Omental fat pad (tissue), 4 donors: ENCODE data around the gene LIG1. TPM values are rescaled to one million over a fixed set of nuclear protein-coding genes. Genes with fewer than 3 reads are reported as not detected.
"Not testable (repeated sequence)": the region's sequence is repeated elsewhere in the genome, so short reads cannot be mapped to it uniquely, and the experiment has no call there.

Source experiments
- ATAC-seq: fragments of 150-250 bp; one replicate; pipeline ENCODE4 v1.9.1; 2016; ENCODE audit warnings: mild to moderate bottlenecking, moderate library complexity; ENCODE audit not compliant: low FRiP score
- DNase-seq: peaks from one replicate; pipeline ENCODE4 v3.0.0-alpha.2; 2019; ENCODE audit warnings: low spot score
- total RNA-seq, 4 donors: library from RNA; depleted of rRNA; stranded (reverse); fragments of >200 nt; gene quantifications; one replicate each; pipeline ENCODE4 v1.1.0, GENCODE V29; 2016
- TF ChIP-seq, protein P1 (sequence below), 3 donors: fragments of 450-650 bp; IDR thresholded peaks; one replicate each; pipeline ENCODE4 v1.5.1; 2016 to 2017; ENCODE audit warnings: antibody characterized with exemption in 3 of 3, mild to moderate bottlenecking in 3 of 3, moderate library complexity in 2 of 3

LIG1 gene
- total RNA-seq, 4 donors from 2014 or later = 6.1 to 10.9 (median 7.3) TPM

DNA sequence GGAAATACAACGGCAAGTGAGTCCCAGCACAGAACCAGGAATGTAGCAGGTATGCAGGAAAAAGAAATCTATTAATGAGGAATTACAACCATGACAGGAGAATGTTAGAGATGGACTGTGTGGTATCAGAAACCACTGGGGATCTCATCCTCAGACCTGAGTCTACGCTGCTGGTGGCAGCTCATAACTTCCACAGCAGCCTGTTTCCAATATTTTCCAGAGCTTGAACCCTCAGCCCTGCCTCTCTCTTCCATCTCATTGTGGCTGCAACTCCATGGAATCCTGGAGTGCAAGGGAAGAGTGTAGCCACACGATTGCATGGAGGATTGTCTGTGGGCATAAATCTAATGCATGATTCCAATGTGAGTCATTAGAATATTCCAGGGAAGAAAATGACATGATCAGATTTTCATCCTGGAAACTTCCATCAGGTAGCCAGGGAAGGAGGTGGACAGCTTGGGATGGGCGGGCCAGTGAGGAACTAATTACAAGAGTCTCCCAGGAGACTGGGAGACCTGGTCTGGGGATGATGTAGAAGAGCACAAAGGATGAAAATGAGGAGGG is 74.5 kb downstream of the LIG1 start:
- no peak for DNase-seq
- ATAC-seq = no peak
- TF ChIP-seq, protein P1, sequence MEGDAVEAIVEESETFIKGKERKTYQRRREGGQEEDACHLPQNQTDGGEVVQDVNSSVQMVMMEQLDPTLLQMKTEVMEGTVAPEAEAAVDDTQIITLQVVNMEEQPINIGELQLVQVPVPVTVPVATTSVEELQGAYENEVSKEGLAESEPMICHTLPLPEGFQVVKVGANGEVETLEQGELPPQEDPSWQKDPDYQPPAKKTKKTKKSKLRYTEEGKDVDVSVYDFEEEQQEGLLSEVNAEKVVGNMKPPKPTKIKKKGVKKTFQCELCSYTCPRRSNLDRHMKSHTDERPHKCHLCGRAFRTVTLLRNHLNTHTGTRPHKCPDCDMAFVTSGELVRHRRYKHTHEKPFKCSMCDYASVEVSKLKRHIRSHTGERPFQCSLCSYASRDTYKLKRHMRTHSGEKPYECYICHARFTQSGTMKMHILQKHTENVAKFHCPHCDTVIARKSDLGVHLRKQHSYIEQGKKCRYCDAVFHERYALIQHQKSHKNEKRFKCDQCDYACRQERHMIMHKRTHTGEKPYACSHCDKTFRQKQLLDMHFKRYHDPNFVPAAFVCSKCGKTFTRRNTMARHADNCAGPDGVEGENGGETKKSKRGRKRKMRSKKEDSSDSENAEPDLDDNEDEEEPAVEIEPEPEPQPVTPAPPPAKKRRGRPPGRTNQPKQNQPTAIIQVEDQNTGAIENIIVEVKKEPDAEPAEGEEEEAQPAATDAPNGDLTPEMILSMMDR (IDR thresholded peaks at IDR 0.05) = no peak

DNA sequence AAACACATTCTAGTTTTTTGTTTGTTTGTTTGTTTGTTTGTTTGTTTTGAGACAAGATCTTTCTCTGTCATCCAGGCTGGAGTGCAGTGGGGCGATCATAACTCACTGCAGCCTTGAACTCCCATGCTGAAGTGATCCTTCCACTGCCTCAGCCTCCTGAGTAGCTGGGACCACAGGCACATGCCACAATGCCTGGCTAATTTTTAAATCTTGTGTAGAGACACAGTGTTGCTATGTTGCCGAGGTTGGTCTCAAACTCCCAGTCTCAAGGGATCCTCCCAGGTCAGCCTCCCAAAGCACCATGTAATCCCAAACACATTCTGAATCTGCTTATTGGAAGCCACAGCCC is 75.3 kb downstream of the LIG1 start:
- TF ChIP-seq, protein P1 (IDR thresholded peaks at IDR 0.05) = no peak
- ATAC-seq = no peak
- no peak for DNase-seq

DNA sequence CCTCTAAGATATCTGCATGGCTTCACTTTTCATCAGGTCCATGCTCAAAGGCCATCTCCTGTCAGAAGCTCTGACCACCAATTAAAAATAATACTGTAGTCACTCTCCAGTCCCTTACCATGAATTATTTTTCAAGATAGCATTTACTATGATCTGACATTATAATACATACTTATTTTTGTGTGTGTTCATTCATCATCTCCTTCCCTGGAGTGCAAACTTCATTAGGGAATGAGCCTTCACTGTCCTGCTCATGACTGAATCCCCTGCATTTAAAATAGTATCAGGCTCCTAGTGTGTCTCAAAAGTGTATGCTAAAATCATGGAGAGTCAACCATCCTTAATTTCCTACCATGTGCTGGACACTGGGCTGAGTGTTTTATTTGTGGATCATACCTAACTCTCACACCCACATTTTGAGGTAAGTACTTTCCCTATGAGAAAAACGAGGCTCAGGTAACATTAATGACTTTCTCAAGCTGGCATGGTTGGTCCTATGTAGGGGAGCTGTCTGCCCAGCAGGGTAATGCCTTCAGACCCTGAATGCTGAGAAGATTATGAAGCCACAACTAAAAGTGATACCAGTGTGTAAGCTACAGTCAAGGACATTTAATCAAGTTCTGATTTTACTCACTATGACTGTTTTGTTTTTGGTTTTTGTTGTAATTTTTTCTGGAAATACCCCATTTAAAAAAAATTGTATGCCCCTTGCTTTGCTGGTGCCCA is 75.9 kb downstream of the LIG1 start:
- TF ChIP-seq, protein P1 (IDR thresholded peaks at IDR 0.05) = no peak
- ATAC-seq (no peak), DNase-seq (no peak)

DNA sequence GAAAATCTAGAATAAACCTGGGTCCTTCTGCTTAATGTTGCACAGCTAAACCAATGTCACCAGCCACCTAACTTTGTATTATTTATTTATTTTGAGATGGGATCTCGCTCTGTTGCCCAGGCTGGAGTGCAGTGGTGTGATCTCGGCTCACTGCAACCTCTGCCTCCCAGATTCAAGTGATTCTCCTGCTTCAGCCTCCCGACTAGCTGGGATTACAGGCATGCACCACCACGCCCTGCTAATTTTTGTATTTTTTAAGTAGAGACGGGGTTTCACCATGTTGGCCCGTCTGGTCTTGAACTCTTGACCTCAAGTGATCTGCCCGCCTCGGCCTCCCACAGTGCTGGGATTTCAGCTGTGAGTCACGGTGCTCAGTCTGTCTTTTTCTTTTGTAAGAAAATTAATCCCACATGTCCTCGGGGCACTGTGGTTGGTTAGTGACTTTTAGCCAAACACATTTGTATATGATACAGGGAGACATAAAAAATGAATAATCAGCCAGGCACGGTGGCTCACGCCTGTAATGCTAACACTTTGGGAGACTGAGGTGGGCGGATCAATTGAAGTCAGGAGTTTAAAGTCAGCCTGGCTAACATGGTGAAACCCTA is 78.9 kb downstream of the LIG1 start:
- DNase-seq, ATAC-seq: not testable (repeated sequence)

DNA sequence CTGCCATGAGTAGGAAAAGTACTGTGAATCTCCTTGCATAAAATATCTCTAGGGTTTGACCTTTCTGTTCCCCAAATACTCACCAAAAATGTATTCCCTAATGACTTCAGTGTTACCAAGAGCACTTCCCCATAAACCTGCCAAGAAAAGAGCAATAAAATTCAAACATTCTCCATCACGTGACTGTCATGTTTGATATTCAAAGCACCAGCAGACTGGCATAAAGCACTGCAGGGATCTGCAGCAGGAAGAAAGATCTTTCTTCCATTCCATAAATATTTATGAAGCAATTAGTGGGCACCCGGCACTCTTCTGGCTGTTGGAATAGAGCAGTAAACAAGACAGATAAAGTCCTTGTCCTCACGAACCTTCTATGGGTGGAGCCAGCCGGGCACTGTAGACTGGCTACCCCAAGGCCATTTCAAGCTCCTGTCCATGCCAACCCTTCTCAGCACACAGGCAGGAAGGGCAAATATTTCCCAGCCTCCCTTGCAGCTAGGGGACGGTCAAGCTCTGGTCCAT is 79.8 kb downstream of the LIG1 start:
- DNase-seq (no peak), ATAC-seq (no peak)
- TF ChIP-seq, protein P1 (IDR thresholded peaks at IDR 0.05) = no peak

DNA sequence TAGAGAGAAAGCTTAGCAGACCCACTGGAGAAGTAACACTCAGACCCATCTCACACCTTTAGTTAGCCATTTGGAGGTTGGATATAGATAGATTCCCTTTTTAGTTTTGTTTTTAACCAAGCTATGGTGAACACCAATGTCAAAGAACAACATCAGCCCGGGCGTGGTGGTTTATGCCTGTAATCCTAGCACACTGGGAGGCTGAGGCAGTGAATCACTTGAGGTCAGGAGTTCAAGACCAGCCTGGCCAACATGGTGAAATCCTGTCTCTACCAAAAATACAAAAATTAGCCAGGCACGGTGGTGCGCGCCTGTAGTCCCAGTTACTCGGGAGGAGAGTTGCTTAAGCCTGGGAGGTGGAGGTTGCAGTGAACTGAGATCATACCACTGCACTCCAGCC is 81.2 kb downstream of the LIG1 start:
- DNase-seq = not testable (repeated sequence)

DNA sequence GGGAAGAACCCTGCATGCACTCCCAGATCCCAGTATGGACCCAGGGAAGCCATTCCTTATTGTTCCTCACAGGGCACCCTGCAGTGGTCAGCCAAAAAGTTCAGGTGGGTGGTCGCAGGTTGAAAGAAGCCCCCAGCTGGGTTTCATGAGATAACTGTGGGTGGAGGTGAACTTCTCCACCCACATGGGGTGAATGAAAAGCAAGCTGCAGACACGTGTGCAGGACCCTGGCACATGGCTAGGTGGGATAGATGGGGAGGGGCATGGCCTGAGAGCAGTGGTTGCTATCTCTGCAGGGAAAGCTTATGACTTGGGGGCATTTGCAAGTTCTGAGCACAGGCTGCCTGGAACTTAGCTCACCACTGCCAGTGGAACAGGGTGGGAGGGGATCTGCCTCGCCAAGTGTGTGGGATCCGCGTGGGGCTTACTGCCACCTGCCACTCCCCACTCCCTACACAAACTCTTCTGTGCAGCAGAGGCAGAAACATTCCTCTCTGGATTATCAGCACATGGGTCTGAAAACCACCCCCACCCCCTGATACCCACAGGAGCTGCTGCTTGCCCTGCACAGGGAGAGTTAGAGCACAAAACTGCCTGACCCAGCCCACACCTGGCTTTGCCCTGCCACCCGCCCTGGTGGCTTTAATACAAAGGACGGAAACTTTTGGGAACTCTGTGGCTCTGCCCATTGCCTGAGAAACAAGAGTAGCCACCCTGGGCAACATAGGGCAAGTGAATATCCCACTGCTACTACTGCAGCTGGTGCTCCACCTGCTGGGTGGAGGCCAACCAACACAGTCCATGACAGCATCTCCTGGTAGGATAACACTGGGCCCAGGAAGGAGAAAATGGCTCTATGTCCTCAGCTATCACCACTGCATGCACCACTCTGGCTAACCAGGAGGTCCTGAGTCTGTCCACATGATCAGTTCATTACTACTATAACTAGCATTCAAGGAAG is 84.0 kb downstream of the LIG1 start:
- no peak for ATAC-seq
- no peak for DNase-seq
- TF ChIP-seq, protein P1 (IDR thresholded peaks at IDR 0.05) = no peak

More for the DNA sequence above, 81.2 kb downstream of the LIG1 start:
- ATAC-seq = not testable (repeated sequence)
